GM12878 (cell line): ENCODE measurements around the gene ADH7. TPM values are rescaled to one million over a fixed set of nuclear protein-coding genes. Genes with fewer than 3 reads are reported as not detected.

Experiments
- ATAC-seq: fragments of 200-7000 bp; cut with Tn5 transposase; 3 replicates; pipeline ENCODE4 v1.9.1; 2020; ENCODE audit warnings: mild to moderate bottlenecking, moderate library complexity
- BruUV-seq: library from RNA; stranded (reverse); fragments of 400-500 nt; replicated peaks from 2 replicates; lab custom pipeline; 2021; lab: Mats Ljungman, UMichigan
- CTCF ChIA-PET: fragments of 300-600 bp; sonication (Branson Sonifier 250); formaldehyde crosslinking; extraction: SDS; loops from one replicate; lab custom pipeline; 2021; ENCODE audit warnings: inconsistent platforms; lab: Yijun Ruan, JAX
- POLR2A ChIA-PET: fragments of 350-600 bp; formaldehyde crosslinking; extraction: SDS; loops from one replicate; lab custom pipeline; 2021; ENCODE audit warnings: inconsistent platforms; lab: Charles Lee
- RAD21 ChIA-PET: fragments of 300-600 bp; sonication (Branson Sonifier 250); formaldehyde crosslinking; loops from one replicate; lab custom pipeline; 2023; ENCODE audit warnings: antibody characterized with exemption; ENCODE audit not compliant: unreplicated experiment; lab: Charles Lee
- SMC1A ChIA-PET: fragments of 300-600 bp; sonication (Branson Sonifier 250); formaldehyde crosslinking; loops from one replicate; lab custom pipeline; 2023; ENCODE audit not compliant: unreplicated experiment, uncharacterized antibody; lab: Charles Lee
- DNase-seq: peaks from one replicate; pipeline ENCODE4 v3.0.0-alpha.2; 2011; ENCODE audit warnings: low read depth, low spot score
- FAIRE-seq: peaks from 3 replicates; lab custom pipeline; 2011; peaks lifted over from hg19 to GRCh38; lab: Jason Lieb, UNC
- H2AFZ ChIP-seq: 2 replicates; pipeline ENCODE4 v1.6.0; 2011; ENCODE audit warnings: low read depth, low read length, control low read depth; ENCODE audit not compliant: control insufficient read depth
- H3K27ac ChIP-seq: 2 replicates; pipeline ENCODE4 v1.5.1; 2011; ENCODE audit warnings: control low read depth; ENCODE audit not compliant: control insufficient read depth, insufficient read depth
- H3K27me3 ChIP-seq, 2 experiments: replicated peaks in 1 of 2; 2 replicates each; pipeline versions ENCODE4 v1.6.0 to v1.6.1; 2011; ENCODE audit warnings: low read length in 1 of 2; ENCODE audit not compliant: control insufficient read depth in 2 of 2, insufficient read depth in 2 of 2
- H3K36me3 ChIP-seq, 2 experiments: 2 replicates each; pipeline ENCODE4 v1.5.1; 2011; ENCODE audit warnings: low read length in 1 of 2; ENCODE audit not compliant: control insufficient read depth in 2 of 2, insufficient read depth in 2 of 2
- H3K4me1 ChIP-seq: 2 replicates; pipeline ENCODE4 v1.6.1; 2011; ENCODE audit warnings: mild to moderate bottlenecking, low read length, moderate library complexity, mixed read lengths; ENCODE audit not compliant: control insufficient read depth, insufficient read depth
- H3K4me2 ChIP-seq: 2 replicates; pipeline ENCODE4 v1.6.0; 2011; ENCODE audit warnings: control low read depth; ENCODE audit not compliant: control insufficient read depth, insufficient read depth
- H3K4me3 ChIP-seq: fragments of 200-600 bp; sonication (generic); 2 replicates; pipeline ENCODE4 v1.5.1; 2016
- H3K79me2 ChIP-seq: 2 replicates; pipeline ENCODE4 v1.6.0; 2011; ENCODE audit warnings: low read length; ENCODE audit not compliant: control insufficient read depth, insufficient read depth
- H3K9ac ChIP-seq: 2 replicates; pipeline ENCODE4 v1.8.0; 2011; ENCODE audit warnings: low read length, control low read depth, mixed read lengths; ENCODE audit not compliant: control insufficient read depth, insufficient read depth
- H3K9me3 ChIP-seq: replicated peaks from 3 replicates; pipeline ENCODE4 v1.5.1; 2011; ENCODE audit warnings: mild to moderate bottlenecking, low read length; ENCODE audit not compliant: control insufficient read depth, insufficient read depth
- H4K20me1 ChIP-seq: 2 replicates; pipeline ENCODE4 v1.6.0; 2011; ENCODE audit not compliant: control insufficient read depth, insufficient read depth
- EZH2 ChIP-seq: IDR thresholded peaks from 2 replicates; pipeline ENCODE4 v1.6.1; 2012; ENCODE audit warnings: low read depth, mild to moderate bottlenecking, control low read depth, inconsistent platforms, low read length, borderline replicate concordance; ENCODE audit not compliant: control insufficient read depth
- GATAD2B ChIP-seq: fragments of 450-650 bp; conservative IDR thresholded peaks from 2 replicates; pipeline ENCODE4 v1.6.1; 2017; ENCODE audit warnings: low read depth, mild to moderate bottlenecking, moderate library complexity
- HSF1 ChIP-seq: fragments of 150-350 bp; IDR thresholded peaks from 2 replicates; pipeline ENCODE4 v1.6.1; 2014; ENCODE audit warnings: mild to moderate bottlenecking, low read depth, low read length
- JUND ChIP-seq: IDR thresholded peaks from 2 replicates; pipeline ENCODE4 v1.6.1; 2012; ENCODE audit warnings: low read depth, mild to moderate bottlenecking, low read length, improper control_type of control experiment, moderate library complexity
- KDM1A ChIP-seq: fragments of 200-600 bp; sonication (generic); IDR thresholded peaks from 2 replicates; pipeline ENCODE4 v1.6.1; 2016; ENCODE audit warnings: borderline replicate concordance
- NFXL1 ChIP-seq: fragments of 450-650 bp; IDR thresholded peaks from 2 replicates; pipeline ENCODE4 v1.6.1; 2017; ENCODE audit warnings: antibody characterized with exemption, mild to moderate bottlenecking, borderline replicate concordance
- NFYB ChIP-seq: IDR thresholded peaks from 2 replicates; pipeline ENCODE4 v1.6.1; 2011; ENCODE audit warnings: low read depth, mild to moderate bottlenecking, low read length, improper control_type of control experiment, moderate library complexity; ENCODE audit not compliant: insufficient read depth
- POLR2AphosphoS5 ChIP-seq: IDR thresholded peaks from 2 replicates; pipeline ENCODE4 v1.6.1; 2011; ENCODE audit warnings: mild to moderate bottlenecking, low read length, inconsistent platforms
- SMARCA5 ChIP-seq: fragments of 450-650 bp; IDR thresholded peaks from 2 replicates; pipeline ENCODE4 v1.6.1; 2017; ENCODE audit warnings: mild to moderate bottlenecking
- TCF7 ChIP-seq: IDR thresholded peaks from 2 replicates; pipeline ENCODE4 v1.6.1; 2014; ENCODE audit warnings: antibody characterized with exemption, borderline replicate concordance
- ZBTB33 ChIP-seq: fragments of 450-650 bp; IDR thresholded peaks from 2 replicates; pipeline ENCODE4 v1.6.1; 2017; ENCODE audit warnings: mild to moderate bottlenecking
- in situ Hi-C: fragments of 300-500 bp; cut with MboI; formaldehyde crosslinking; loops from 9 replicates; pipeline ENCODE4 v1.14.3; 2018; ENCODE audit warnings: mixed read lengths
- intact Hi-C: fragments of 100-400 bp; cut with micrococcal nuclease; formaldehyde crosslinking; loops from one replicate; pipeline ENCODE4 v1.14.2; 2022; ENCODE audit not compliant: unreplicated experiment
- polyA plus RNA-seq, 11 experiments: library from polyadenylated mRNA; depleted of rRNA in 4 of 11; unstranded in 6 of 11; stranded (reverse) in 5 of 11; fragments of >200 nt; fragmentation: Nextera tagmentation in 4 of 11; fragmentation: Illumina TruSeq in 1 of 11; extraction: Ambion mirVana in 4 of 11; extraction: Trizol in 1 of 11; gene quantifications; 1 replicate in 1 of 11; 2 replicates in 10 of 11; pipeline versions ENCODE4 v1.2.1 to v1.2.3, GENCODE V29; 2011 to 2016; ENCODE audit warnings: inconsistent platforms in 2 of 11, missing spikeins in 2 of 11, low read depth in 1 of 11
- total RNA-seq, 4 experiments: library from RNA; depleted of rRNA in 3 of 4; stranded (reverse); fragments of >200 nt in 3 of 4; fragmentation: Illumina TruSeq in 1 of 4; extraction: Trizol in 1 of 4; gene quantifications; 2 replicates each; pipeline versions ENCODE4 v1.2.1 to v1.2.3, GENCODE V29; 2013 to 2021
- TF ChIP-seq, protein P1 (sequence below): fragments of 450-650 bp; IDR thresholded peaks from 2 replicates; pipeline ENCODE4 v1.6.1; 2017; ENCODE audit warnings: mild to moderate bottlenecking, moderate library complexity

ADH7 gene
- total and polyA plus RNA-seq, 10 of the 15 experiments (the other 5 are each of a cell fraction or from before 2014, with no cell fraction given), result not detected

DNA sequence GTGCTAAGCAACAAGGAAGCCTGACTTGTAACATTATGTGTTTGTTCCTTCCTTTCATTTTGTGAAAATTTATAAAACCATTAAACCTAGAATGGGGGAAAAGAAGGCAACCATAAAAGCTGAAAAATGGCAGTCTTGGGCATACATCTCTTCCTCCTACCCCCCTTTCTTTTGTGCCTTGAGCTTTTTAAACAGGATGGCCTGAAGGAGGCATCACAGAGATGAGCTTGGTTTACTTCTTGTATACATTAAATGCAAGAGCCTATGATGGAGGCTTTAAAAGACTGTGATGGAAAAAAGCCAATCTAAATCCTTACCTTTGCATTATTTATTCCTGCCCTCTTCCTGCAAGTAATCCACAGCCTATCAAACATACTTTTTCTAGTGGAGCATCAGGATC, 36.2 kb upstream of the ADH7 start:
- BruUV-seq, result no TSS peak
- no peak overlapping the region for H3K27ac ChIP-seq
- H3K9ac ChIP-seq, result no peak overlapping the region
- H3K36me3 ChIP-seq, result no peaks in the 10 kb centered on the region
- H3K4me1 ChIP-seq, result no peaks in the 10 kb centered on the region
- RAD21 ChIA-PET, result no interaction called here
- POLR2A ChIA-PET, result no interaction called here
- ATAC-seq (no peak), FAIRE-seq (no peak), DNase-seq (no peak)
- no peaks in the 10 kb centered on the region for H3K27me3 ChIP-seq
- in situ Hi-C loops (no loop called here), intact Hi-C loops (no loop called here)
- H4K20me1 ChIP-seq, result no peaks in the 10 kb centered on the region
- no peak for TF ChIP-seq SMARCA5
- no peak for TF ChIP-seq NFYB
- TF ChIP-seq POLR2AphosphoS5, result no peak
- TF ChIP-seq NFXL1, result no peak
- TF ChIP-seq TCF7, result no peak
- no peak for TF ChIP-seq GATAD2B
- TF ChIP-seq, protein P1, sequence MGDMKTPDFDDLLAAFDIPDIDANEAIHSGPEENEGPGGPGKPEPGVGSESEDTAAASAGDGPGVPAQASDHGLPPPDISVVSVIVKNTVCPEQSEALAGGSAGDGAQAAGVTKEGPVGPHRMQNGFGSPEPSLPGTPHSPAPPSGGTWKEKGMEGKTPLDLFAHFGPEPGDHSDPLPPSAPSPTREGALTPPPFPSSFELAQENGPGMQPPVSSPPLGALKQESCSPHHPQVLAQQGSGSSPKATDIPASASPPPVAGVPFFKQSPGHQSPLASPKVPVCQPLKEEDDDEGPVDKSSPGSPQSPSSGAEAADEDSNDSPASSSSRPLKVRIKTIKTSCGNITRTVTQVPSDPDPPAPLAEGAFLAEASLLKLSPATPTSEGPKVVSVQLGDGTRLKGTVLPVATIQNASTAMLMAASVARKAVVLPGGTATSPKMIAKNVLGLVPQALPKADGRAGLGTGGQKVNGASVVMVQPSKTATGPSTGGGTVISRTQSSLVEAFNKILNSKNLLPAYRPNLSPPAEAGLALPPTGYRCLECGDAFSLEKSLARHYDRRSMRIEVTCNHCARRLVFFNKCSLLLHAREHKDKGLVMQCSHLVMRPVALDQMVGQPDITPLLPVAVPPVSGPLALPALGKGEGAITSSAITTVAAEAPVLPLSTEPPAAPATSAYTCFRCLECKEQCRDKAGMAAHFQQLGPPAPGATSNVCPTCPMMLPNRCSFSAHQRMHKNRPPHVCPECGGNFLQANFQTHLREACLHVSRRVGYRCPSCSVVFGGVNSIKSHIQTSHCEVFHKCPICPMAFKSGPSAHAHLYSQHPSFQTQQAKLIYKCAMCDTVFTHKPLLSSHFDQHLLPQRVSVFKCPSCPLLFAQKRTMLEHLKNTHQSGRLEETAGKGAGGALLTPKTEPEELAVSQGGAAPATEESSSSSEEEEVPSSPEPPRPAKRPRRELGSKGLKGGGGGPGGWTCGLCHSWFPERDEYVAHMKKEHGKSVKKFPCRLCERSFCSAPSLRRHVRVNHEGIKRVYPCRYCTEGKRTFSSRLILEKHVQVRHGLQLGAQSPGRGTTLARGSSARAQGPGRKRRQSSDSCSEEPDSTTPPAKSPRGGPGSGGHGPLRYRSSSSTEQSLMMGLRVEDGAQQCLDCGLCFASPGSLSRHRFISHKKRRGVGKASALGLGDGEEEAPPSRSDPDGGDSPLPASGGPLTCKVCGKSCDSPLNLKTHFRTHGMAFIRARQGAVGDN, result no peak
- TF ChIP-seq HSF1, result no peak
- no peak for TF ChIP-seq ZBTB33
- TF ChIP-seq EZH2, result no peak
- no peak for TF ChIP-seq KDM1A
- no peak for TF ChIP-seq JUND
- no peak overlapping the region for H3K4me3 ChIP-seq
- H3K9me3 ChIP-seq, result no peaks in the 10 kb centered on the region
- CTCF ChIA-PET, result interaction anchor here (1.0 to 1.2 kb wide), 2 partner anchors 8 to 337 kb away, joined by 3 read pairs; no protein-coding TSS in a partner anchor
- SMC1A ChIA-PET, result interaction anchor here (0.6 to 1.8 kb wide), 4 partner anchors 10 to 337 kb away, joined by 3 to 4 read pairs (median 3); no protein-coding TSS in a partner anchor
- no peaks in the 10 kb centered on the region for H3K79me2 ChIP-seq
- H3K4me2 ChIP-seq, result no peak overlapping the region
- no peak overlapping the region for H2AFZ ChIP-seq
